Heart left ventricle (tissue), 13 donors: ENCODE measurements around the gene ZDHHC11.
"Not testable (repeated sequence)": the region's sequence is repeated elsewhere in the genome, so short reads cannot be mapped to it uniquely, and the experiment has no call there.

Source experiments
- POLR2A ChIP-seq, 2 donors: fragments of 450-650 bp; IDR thresholded peaks; one replicate each; pipeline ENCODE4 v1.6.1; 2017; ENCODE audit warnings: antibody characterized with exemption in 2 of 2, mild to moderate bottlenecking in 2 of 2, moderate library complexity in 2 of 2
- TF ChIP-seq, protein P1 (sequence below), 12 donors: fragments of 200-600 bp; sonication (generic) in 4 of 12; IDR thresholded peaks; one replicate each; pipeline versions ENCODE4 v1.5.0 to v1.8.0; 2018 to 2022; ENCODE audit warnings: antibody characterized with exemption in 12 of 12, mild to moderate bottlenecking in 5 of 12
- donor health status: ischemic (EF 13 %, LVEDD 7.1; RV severe dilation, severe dysfunction).
- donor health status: DM: no; HTN: yes; CAD: no.
- donor health status: DM: no; HTN: no; CAD: no.
- donor health status: ischemic (EF 25% LVEDD 6.9; RV normal size, moderate dysfunction).
- donor health status: ischemic (EF 25% LVEDD 5.7; RV mildly dilated, moderate dysfunction).
- donor health status: ischemic (EF 35%, LVEDD 5.7; RV mildly dilated, moderate dysfunction).
- donor health status: nonischemic (EF 11% LVEDD 7.7; RV severe dilation, severe dysfunction).
- donor health status: DM: yes; HTN: yes; CAD: no.
- donor health status: PGD.
- donor health status: ischemic (EF 29% LVEDD 5.4; RV normal size, mild dysfunction).
- donor health status: nonischemic (EF 23%, LVEDD 6.1; RV moderate dilation, normal function).

DNA sequence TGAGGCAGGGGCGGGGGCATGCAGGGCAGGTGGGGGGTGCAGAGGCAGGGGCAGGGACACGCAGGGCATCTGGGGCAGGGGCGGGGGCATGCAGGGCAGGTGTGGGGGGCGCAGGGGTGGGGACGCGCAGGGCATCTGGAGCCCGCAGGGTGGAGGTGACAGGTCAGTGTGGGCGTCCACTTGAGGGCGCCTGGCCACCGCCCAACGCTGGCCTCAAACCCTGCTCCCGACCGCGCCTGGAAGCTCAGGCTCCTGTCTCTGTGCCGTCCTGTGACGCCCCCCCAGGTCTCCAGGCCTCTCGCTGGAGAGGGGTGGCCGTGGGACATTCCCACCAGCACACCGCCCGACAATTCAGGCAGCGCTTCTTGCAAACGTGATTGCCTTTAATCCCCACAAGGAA is 6.9 kb downstream of the ZDHHC11 start:
- TF ChIP-seq, protein P1, sequence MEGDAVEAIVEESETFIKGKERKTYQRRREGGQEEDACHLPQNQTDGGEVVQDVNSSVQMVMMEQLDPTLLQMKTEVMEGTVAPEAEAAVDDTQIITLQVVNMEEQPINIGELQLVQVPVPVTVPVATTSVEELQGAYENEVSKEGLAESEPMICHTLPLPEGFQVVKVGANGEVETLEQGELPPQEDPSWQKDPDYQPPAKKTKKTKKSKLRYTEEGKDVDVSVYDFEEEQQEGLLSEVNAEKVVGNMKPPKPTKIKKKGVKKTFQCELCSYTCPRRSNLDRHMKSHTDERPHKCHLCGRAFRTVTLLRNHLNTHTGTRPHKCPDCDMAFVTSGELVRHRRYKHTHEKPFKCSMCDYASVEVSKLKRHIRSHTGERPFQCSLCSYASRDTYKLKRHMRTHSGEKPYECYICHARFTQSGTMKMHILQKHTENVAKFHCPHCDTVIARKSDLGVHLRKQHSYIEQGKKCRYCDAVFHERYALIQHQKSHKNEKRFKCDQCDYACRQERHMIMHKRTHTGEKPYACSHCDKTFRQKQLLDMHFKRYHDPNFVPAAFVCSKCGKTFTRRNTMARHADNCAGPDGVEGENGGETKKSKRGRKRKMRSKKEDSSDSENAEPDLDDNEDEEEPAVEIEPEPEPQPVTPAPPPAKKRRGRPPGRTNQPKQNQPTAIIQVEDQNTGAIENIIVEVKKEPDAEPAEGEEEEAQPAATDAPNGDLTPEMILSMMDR (IDR thresholded peaks at IDR 0.05), result not testable (repeated sequence)
- TF ChIP-seq POLR2A (IDR thresholded peaks at IDR 0.05), result not testable (repeated sequence)
